ENCODE data around the gene PDIA6.

Gene PDIA6

GRCh38 chr2:10740226-10740625 lies 72.4 kb downstream of the PDIA6 start:
- FAIRE-seq (no peak), DNase-seq (ENCODE audit: insufficient read length, low spot score) (no peak)
- TF ChIP-seq POLR2A (IDR thresholded peaks at IDR 0.05; ENCODE audit: low read depth, low read length) = no peak

GRCh38 chr2:10738192-10738591 lies 74.4 kb downstream of the PDIA6 start:
- TF ChIP-seq POLR2A (IDR thresholded peaks at IDR 0.05; ENCODE audit: low read depth, low read length) = no peak
- DNase-seq (ENCODE audit: insufficient read length, low spot score) (no peak), FAIRE-seq (no peak)

GRCh38 chr2:10733980-10734379 lies 78.6 kb downstream of the PDIA6 start:
- DNase-seq (ENCODE audit: insufficient read length, low spot score) = no peak
- no peak for FAIRE-seq
- TF ChIP-seq POLR2A (IDR thresholded peaks at IDR 0.05; ENCODE audit: low read depth, low read length) = no peak

- DNase-seq (ENCODE audit: insufficient read length, low spot score) (no peak), FAIRE-seq (no peak)
- no peak for TF ChIP-seq POLR2A (IDR thresholded peaks at IDR 0.05; ENCODE audit: low read depth, low read length)
Measured at GRCh38 chr2:10733566-10733925, 79.0 kb downstream of the PDIA6 start.

All from H54 (cell line).